WTC11 (cell line): Measurements from ENCODE around the gene BCL11B. TPM values are rescaled to one million over a fixed set of nuclear protein-coding genes. Genes with fewer than 3 reads are reported as not detected.

Experiments used
- ATAC-seq: fragments of 200-7000 bp; cut with Tn5 transposase; 2 replicates; pipeline ENCODE4 v1.10.0; 2021; ENCODE audit warnings: mild to moderate bottlenecking, moderate library complexity
- CTCF ChIA-PET: fragments of 300-600 bp; sonication (Branson Sonifier 250); formaldehyde crosslinking; loops from one replicate; lab custom pipeline; 2021; ENCODE audit warnings: antibody characterized with exemption; lab: Charles Lee
- POLR2A ChIA-PET: fragments of 350-600 bp; sonication (Branson Sonifier 250); formaldehyde crosslinking; loops from one replicate; lab custom pipeline; 2021; ENCODE audit warnings: antibody characterized with exemption; lab: Charles Lee
- DNase-seq: peaks from one replicate; pipeline ENCODE4 v3.0.0; 2021; ENCODE audit warnings: low spot score
- H3K27ac Mint-ChIP-seq: 2 replicates; pipeline ENCODE4 v1.8.0; 2021; ENCODE audit warnings: mixed read lengths
- H3K27me3 Mint-ChIP-seq: 2 replicates; pipeline ENCODE4 v1.8.0; 2021; ENCODE audit warnings: low read depth, mild to moderate bottlenecking, moderate library complexity, mixed read lengths
- H3K36me3 Mint-ChIP-seq: 2 replicates; pipeline ENCODE4 v1.8.0; 2021; ENCODE audit warnings: mixed read lengths
- H3K4me1 Mint-ChIP-seq: 2 replicates; pipeline ENCODE4 v1.8.0; 2022; ENCODE audit warnings: mixed read lengths
- H3K4me3 Mint-ChIP-seq: 2 replicates; pipeline ENCODE4 v1.8.0; 2021; ENCODE audit warnings: mild to moderate bottlenecking, moderate library complexity, mixed read lengths
- H3K9me3 Mint-ChIP-seq: 2 replicates; pipeline ENCODE4 v1.8.0; 2021; ENCODE audit warnings: mixed read lengths
- ATF1 ChIP-seq: sonication (generic); formaldehyde crosslinking; IDR thresholded peaks from 2 replicates; pipeline ENCODE4 v1.8.1; 2023; ENCODE audit warnings: mild to moderate bottlenecking, moderate library complexity, missing genetic modification reagents
- ATF6 ChIP-seq: sonication (generic); formaldehyde crosslinking; IDR thresholded peaks from 2 replicates; pipeline ENCODE4 v1.8.1; 2023; ENCODE audit warnings: mild to moderate bottlenecking, missing genetic modification reagents
- FOXK1 ChIP-seq: sonication (generic); formaldehyde crosslinking; IDR thresholded peaks from 2 replicates; pipeline ENCODE4 v1.8.0; 2022; ENCODE audit warnings: mild to moderate bottlenecking, moderate library complexity, missing genetic modification reagents
- GABPB1 ChIP-seq: sonication (generic); formaldehyde crosslinking; IDR thresholded peaks from 2 replicates; pipeline ENCODE4 v1.8.1; 2023; ENCODE audit warnings: mild to moderate bottlenecking, missing genetic modification reagents
- GTF2I ChIP-seq: fragments of 250-450 bp; sonication (Bioruptor Pico); conservative IDR thresholded peaks from 2 replicates; pipeline ENCODE4 v1.4.0; 2021; ENCODE audit warnings: mild to moderate bottlenecking
- IRF1 ChIP-seq: sonication (generic); formaldehyde crosslinking; IDR thresholded peaks from 2 replicates; pipeline ENCODE4 v1.8.0; 2023; ENCODE audit warnings: missing genetic modification reagents
- IRF2 ChIP-seq: sonication (generic); formaldehyde crosslinking; IDR thresholded peaks from 2 replicates; pipeline ENCODE4 v1.8.0; 2022; ENCODE audit warnings: low read depth, missing genetic modification reagents, borderline replicate concordance
- JAZF1 ChIP-seq: fragments of 250-450 bp; sonication (Bioruptor Pico); IDR thresholded peaks from 2 replicates; pipeline ENCODE4 v1.9.0; 2021; ENCODE audit warnings: moderate library complexity, mild to moderate bottlenecking, inconsistent platforms
- MAX ChIP-seq: sonication (generic); formaldehyde crosslinking; IDR thresholded peaks from 2 replicates; pipeline ENCODE4 v1.8.0; 2022; ENCODE audit warnings: mild to moderate bottlenecking, missing genetic modification reagents
- MLX ChIP-seq: sonication (generic); formaldehyde crosslinking; IDR thresholded peaks from 2 replicates; pipeline ENCODE4 v1.8.1; 2023; ENCODE audit warnings: mild to moderate bottlenecking, missing genetic modification reagents, moderate library complexity
- NFYB ChIP-seq: sonication (generic); formaldehyde crosslinking; conservative IDR thresholded peaks from 2 replicates; pipeline ENCODE4 v1.8.0; 2022; ENCODE audit warnings: low read depth, missing genetic modification reagents
- RELA ChIP-seq: sonication (generic); formaldehyde crosslinking; IDR thresholded peaks from 2 replicates; pipeline ENCODE4 v1.8.1; 2022; ENCODE audit warnings: missing genetic modification reagents, mild to moderate bottlenecking, borderline replicate concordance
- TP53 ChIP-seq: sonication (generic); formaldehyde crosslinking; IDR thresholded peaks from 2 replicates; pipeline ENCODE4 v1.8.1; 2023; ENCODE audit warnings: mild to moderate bottlenecking, missing genetic modification reagents
- ZNF121 ChIP-seq: sonication (generic); formaldehyde crosslinking; IDR thresholded peaks from 2 replicates; pipeline ENCODE4 v1.8.0; 2023; ENCODE audit warnings: missing genetic modification reagents
- ZNF263 ChIP-seq: sonication (generic); formaldehyde crosslinking; IDR thresholded peaks from 2 replicates; pipeline ENCODE4 v1.8.1; 2022; ENCODE audit warnings: low read depth, mild to moderate bottlenecking, moderate library complexity, missing genetic modification reagents
- ZNF317 ChIP-seq: sonication (generic); formaldehyde crosslinking; IDR thresholded peaks from 2 replicates; pipeline ENCODE4 v1.8.1; 2023; ENCODE audit warnings: low read depth, mild to moderate bottlenecking, moderate library complexity, missing genetic modification reagents, borderline replicate concordance
- ZNF396 ChIP-seq: fragments of 250-450 bp; sonication (Bioruptor Pico); IDR thresholded peaks from 2 replicates; pipeline ENCODE4 v1.8.0; 2021; ENCODE audit warnings: mild to moderate bottlenecking, moderate library complexity, borderline replicate concordance
- ZNF423 ChIP-seq: fragments of 250-450 bp; sonication (Bioruptor Pico); IDR thresholded peaks from 2 replicates; pipeline ENCODE4 v2.1.2; 2022; ENCODE audit warnings: mild to moderate bottlenecking, moderate library complexity
- ZNF425 ChIP-seq: fragments of 250-450 bp; sonication (Bioruptor Pico); conservative IDR thresholded peaks from 2 replicates; pipeline ENCODE4 v1.9.0; 2021; ENCODE audit warnings: mild to moderate bottlenecking
- total RNA-seq: library from RNA; stranded (reverse); gene quantifications from 3 replicates; pipeline ENCODE4 v1.2.3, GENCODE V29; 2021

Gene BCL11B
- total RNA-seq, 1 experiment from 2014 or later, result 9.1 TPM

- ATAC-seq, result no peak
- H3K9me3 Mint-ChIP-seq, result peaks cover 3% of the 10 kb centered on the region; the same call in 1 of the 2 replicates
- ChIA-PET POLR2A (no interaction called here), CTCF (no interaction called here)
- TF ChIP-seq NFYB (CRISPR knock-in tag) (no peak), IRF1 (no peak), MLX (CRISPR knock-in tag) (no peak), ZNF263 (CRISPR knock-in tag) (no peak), GABPB1 (no peak), ZNF425 (CRISPR knock-in tag) (no peak), MAX (CRISPR knock-in tag) (no peak), ZNF317 (no peak), JAZF1 (no peak), FOXK1 (CRISPR knock-in tag) (no peak), IRF2 (no peak), ZNF396 (CRISPR knock-in tag) (no peak), TP53 (CRISPR knock-in tag) (no peak), GTF2I (CRISPR knock-in tag) (no peak), ATF1 (CRISPR knock-in tag) (no peak), ATF6 (CRISPR knock-in tag) (no peak), RELA (CRISPR knock-in tag) (no peak)
- H3K4me1 Mint-ChIP-seq, result peaks cover 41% of the 10 kb centered on the region
- H3K36me3 Mint-ChIP-seq, result peaks cover 3% of the 10 kb centered on the region; the same call in 1 of the 2 replicates
- DNase-seq, result no peak
- H3K4me3 Mint-ChIP-seq, result no peak overlapping the region
- H3K27me3 Mint-ChIP-seq, result no peaks in the 10 kb centered on the region
- no peak overlapping the region for H3K27ac Mint-ChIP-seq
Observed at GRCh38 chr14:99171396-99171795, 100.6 kb downstream of the BCL11B start.

GRCh38 chr14:99169776-99170356 is 102.1 kb downstream of the BCL11B start:
- ChIA-PET CTCF (interaction anchor here (0.5 to 0.9 kb wide), 2 partner anchors 26 to 107 kb away, joined by 3 read pairs; no protein-coding TSS in a partner anchor), POLR2A (no interaction called here)
- no peak overlapping the region; the same call in 1 of the 2 replicates for H3K27ac Mint-ChIP-seq
- ATAC-seq, result peak; percentile 43
- H3K36me3 Mint-ChIP-seq, result peaks cover 3% of the 10 kb centered on the region; the same call in 1 of the 2 replicates
- H3K9me3 Mint-ChIP-seq, result peaks cover 4% of the 10 kb centered on the region; the same call in 1 of the 2 replicates
- no peak for DNase-seq
- H3K4me1 Mint-ChIP-seq, result peaks cover 41% of the 10 kb centered on the region
- no peaks in the 10 kb centered on the region for H3K27me3 Mint-ChIP-seq
- no peak overlapping the region for H3K4me3 Mint-ChIP-seq
- peak; percentile 83 for TF ChIP-seq ZNF423 (CRISPR knock-in tag)
- no peak for TF ChIP-seq ZNF121
- TF ChIP-seq, all 79 proteins: peak for 1
